Adrenal gland (tissue), 12 donors: ENCODE data around the gene ABI1. TPM values are rescaled to one million over a fixed set of nuclear protein-coding genes. Genes with fewer than 3 reads are reported as not detected.

Experiments used
- DNase-seq, 7 donors: peaks; one replicate each; pipeline ENCODE4 v3.0.0-alpha.2; 2019 to 2020
- H3K27ac ChIP-seq, 5 donors: fragments of 200-600 bp; sonication (generic) in 4 of 5; 1 replicate in 3 of 5; 2 replicates in 2 of 5; pipeline versions ENCODE4 v1.5.1 to v1.8.0; 2016 to 2020; ENCODE audit warnings: mild to moderate bottlenecking in 1 of 5
- H3K27me3 ChIP-seq: fragments of 200-600 bp; 2 replicates; pipeline ENCODE4 v1.8.0; 2021
- H3K36me3 ChIP-seq, 2 donors: fragments of 200-600 bp; replicated peaks in 1 of 2; 1 replicate in 1 of 2; 2 replicates in 1 of 2; pipeline versions ENCODE4 v1.5.1 to v1.8.0; 2018 to 2022
- H3K4me1 ChIP-seq, 2 donors: fragments of 200-600 bp; replicated peaks in 1 of 2; 1 replicate in 1 of 2; 2 replicates in 1 of 2; pipeline versions ENCODE4 v1.5.1 to v1.8.0; 2018 to 2021
- H3K4me3 ChIP-seq, 4 donors: fragments of 200-600 bp; sonication (generic) in 3 of 4; one replicate each; pipeline ENCODE4 v1.5.1; 2016 to 2018
- H3K9me3 ChIP-seq, 3 donors: fragments of 200-600 bp; sonication (generic) in 1 of 3; replicated peaks in 1 of 3; 1 replicate in 2 of 3; 2 replicates in 1 of 3; pipeline versions ENCODE4 v1.5.1 to v1.8.0; 2016 to 2021
- POLR2A ChIP-seq, 2 donors: fragments of 450-650 bp; IDR thresholded peaks; one replicate each; pipeline ENCODE4 v1.6.1; 2017; ENCODE audit warnings: antibody characterized with exemption in 2 of 2, mild to moderate bottlenecking in 2 of 2, moderate library complexity in 1 of 2
- WGBS, 4 donors: extraction: QIAGEN DNeasy Blood & Tissue Kit in 2 of 4; methylation state at CpG; one replicate each; pipeline versions ENCODE4 v1.1.5 to v1.1.7; 2013 to 2017; 5-methylcytosine and 5-hydroxymethylcytosine counted together
- intact Hi-C, 2 donors: fragments of 100-400 bp; cut with DNase I; formaldehyde crosslinking; loops; one replicate each; pipeline versions ENCODE4 v1.14.1 to v1.15.0; 2022 to 2023
- polyA plus RNA-seq, 3 donors: library from polyadenylated mRNA; stranded (reverse); fragments of 200-250 nt in 2 of 3; fragments of 350-450 nt in 1 of 3; fragmentation: Illumina TruSeq in 1 of 3; extraction: RNeasy Lipid Tissue Mini Kit (QIAGEN cat#74804) in 1 of 3; gene quantifications; one replicate each; pipeline ENCODE4 v1.2.3, GENCODE V29; 2013 to 2014
- total RNA-seq, 9 donors: library from RNA; depleted of rRNA in 4 of 9; stranded (reverse); fragments of >200 nt in 4 of 9; fragments of 120-200 nt in 1 of 9; fragmentation: NEBNext Ultra II Directional in 1 of 9; extraction: Animal tissue kit (Norgen Biotek cat#: 25700) in 1 of 9; gene quantifications; one replicate each; pipeline versions ENCODE4 v1.1.0 to v1.2.4, GENCODE V29; 2013 to 2023
- TF ChIP-seq, protein P1 (sequence below), 6 experiments: fragments of 450-650 bp in 4 of 6; fragments of 200-600 bp in 2 of 6; sonication (generic) in 1 of 6; IDR thresholded peaks; 1 replicate in 5 of 6; 2 replicates in 1 of 6; pipeline versions ENCODE4 v1.5.1 to v1.8.0; 2016 to 2021; ENCODE audit warnings: antibody characterized with exemption in 6 of 6, mild to moderate bottlenecking in 2 of 6, moderate library complexity in 1 of 6
- donor health status: healthy with polysubstance abuse.
- donor health status: Bipolar disorder and iron deficiency.
- donor health status: DM: yes; HTN: yes; CAD: no.
- donor health status: DM: no; HTN: no; CAD: no.
- donor health status: DM: no; HTN: no; CAD: no.
- donor health status: DM: yes; HTN: yes; CAD: no.

Gene ABI1
- total and polyA plus RNA-seq, 12 donors, result 13.3 to 38.9 (median 31.1) TPM

DNA sequence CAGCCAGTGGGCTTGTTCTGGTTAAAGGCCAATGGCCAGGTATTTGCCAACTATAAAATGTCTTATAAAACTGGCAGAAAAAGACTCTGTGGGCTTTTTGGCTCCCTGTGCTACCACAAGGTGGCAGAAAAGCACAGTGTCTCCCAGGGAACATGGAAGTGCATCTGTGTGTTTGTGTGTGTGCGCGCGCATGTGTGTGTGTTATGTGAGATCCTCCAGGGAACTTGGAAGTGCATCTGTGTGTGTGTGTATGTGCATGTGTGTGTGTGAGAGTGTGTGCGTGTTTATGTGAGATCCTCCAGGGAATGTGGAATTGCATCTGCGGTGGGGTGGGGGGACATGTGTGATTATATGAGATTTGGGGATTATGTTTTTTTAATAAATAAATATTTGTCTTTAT is 30.2 kb upstream of the ABI1 start:
- 38 to 70% (median 58%) methylated on average over 5 of the region's 5 CpGs for WGBS, 4 donors
- H3K4me3 ChIP-seq, result no peak overlapping the region
- H3K4me1 ChIP-seq, result no peaks in the 10 kb centered on the region
- no peaks in the 10 kb centered on the region for H3K9me3 ChIP-seq
- TF ChIP-seq POLR2A (IDR thresholded peaks at IDR 0.05), result no peak
- TF ChIP-seq, protein P1, sequence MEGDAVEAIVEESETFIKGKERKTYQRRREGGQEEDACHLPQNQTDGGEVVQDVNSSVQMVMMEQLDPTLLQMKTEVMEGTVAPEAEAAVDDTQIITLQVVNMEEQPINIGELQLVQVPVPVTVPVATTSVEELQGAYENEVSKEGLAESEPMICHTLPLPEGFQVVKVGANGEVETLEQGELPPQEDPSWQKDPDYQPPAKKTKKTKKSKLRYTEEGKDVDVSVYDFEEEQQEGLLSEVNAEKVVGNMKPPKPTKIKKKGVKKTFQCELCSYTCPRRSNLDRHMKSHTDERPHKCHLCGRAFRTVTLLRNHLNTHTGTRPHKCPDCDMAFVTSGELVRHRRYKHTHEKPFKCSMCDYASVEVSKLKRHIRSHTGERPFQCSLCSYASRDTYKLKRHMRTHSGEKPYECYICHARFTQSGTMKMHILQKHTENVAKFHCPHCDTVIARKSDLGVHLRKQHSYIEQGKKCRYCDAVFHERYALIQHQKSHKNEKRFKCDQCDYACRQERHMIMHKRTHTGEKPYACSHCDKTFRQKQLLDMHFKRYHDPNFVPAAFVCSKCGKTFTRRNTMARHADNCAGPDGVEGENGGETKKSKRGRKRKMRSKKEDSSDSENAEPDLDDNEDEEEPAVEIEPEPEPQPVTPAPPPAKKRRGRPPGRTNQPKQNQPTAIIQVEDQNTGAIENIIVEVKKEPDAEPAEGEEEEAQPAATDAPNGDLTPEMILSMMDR (IDR thresholded peaks at IDR 0.05), result peak; percentile 32 to 58 (median 46)
- intact Hi-C loops, result loop anchor here in 1 of 2 donors (5.0 kb wide), 1 partner anchor 466 kb away; no protein-coding TSS in a partner anchor
- no peaks in the 10 kb centered on the region for H3K36me3 ChIP-seq
- no peak overlapping the region for H3K27ac ChIP-seq
- no peaks in the 10 kb centered on the region for H3K27me3 ChIP-seq
- DNase-seq, result peak; percentile 32 to 72 (median 60)

DNA sequence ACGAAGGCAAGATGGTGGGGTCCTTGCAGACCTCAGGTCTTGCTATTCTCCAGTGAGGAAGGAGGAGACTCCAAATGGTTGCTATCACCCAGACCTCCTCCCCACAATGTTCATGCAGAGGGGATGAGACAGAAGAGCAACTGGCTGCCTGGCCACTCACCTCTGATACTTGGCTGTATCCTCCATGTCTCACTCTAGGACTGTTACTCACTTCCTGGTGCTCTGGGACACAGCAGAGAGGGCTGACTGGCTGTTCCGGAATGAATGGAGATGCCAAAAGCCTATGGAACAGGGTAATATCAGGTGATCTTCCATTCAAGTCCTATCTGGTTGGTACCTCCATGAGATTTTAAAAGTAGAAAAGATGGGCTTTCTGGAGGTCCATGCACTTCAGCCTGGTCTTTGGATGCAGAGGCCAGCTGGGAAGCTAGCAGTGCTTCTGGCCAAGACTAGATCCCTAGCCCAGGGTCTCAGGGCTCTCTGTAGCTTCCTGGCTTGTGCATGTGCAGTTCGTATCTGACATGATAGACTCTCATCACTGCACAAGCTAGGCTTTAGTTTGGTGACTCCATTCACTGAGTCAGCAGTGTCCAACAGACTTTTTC is 27.0 kb upstream of the ABI1 start:
- TF ChIP-seq, protein P1 (IDR thresholded peaks at IDR 0.05), result no peak
- no peak for TF ChIP-seq POLR2A (IDR thresholded peaks at IDR 0.05)
- Histone ChIP-seq H3K27ac (no peak overlapping the region), H3K9me3 (no peaks in the 10 kb centered on the region), H3K27me3 (peaks cover 3% of the 10 kb centered on the region), H3K36me3 (no peaks in the 10 kb centered on the region), H3K4me1 (no peaks in the 10 kb centered on the region), H3K4me3 (no peak overlapping the region)
- intact Hi-C loops, result loop anchor here in 1 of 2 donors (10.0 kb wide), 1 partner anchor 163 kb away; no protein-coding TSS in a partner anchor
- no peak for DNase-seq
- WGBS, 4 donors, result 52 to 83% (median 70%) methylated on average over 3 of the region's 3 CpGs

DNA sequence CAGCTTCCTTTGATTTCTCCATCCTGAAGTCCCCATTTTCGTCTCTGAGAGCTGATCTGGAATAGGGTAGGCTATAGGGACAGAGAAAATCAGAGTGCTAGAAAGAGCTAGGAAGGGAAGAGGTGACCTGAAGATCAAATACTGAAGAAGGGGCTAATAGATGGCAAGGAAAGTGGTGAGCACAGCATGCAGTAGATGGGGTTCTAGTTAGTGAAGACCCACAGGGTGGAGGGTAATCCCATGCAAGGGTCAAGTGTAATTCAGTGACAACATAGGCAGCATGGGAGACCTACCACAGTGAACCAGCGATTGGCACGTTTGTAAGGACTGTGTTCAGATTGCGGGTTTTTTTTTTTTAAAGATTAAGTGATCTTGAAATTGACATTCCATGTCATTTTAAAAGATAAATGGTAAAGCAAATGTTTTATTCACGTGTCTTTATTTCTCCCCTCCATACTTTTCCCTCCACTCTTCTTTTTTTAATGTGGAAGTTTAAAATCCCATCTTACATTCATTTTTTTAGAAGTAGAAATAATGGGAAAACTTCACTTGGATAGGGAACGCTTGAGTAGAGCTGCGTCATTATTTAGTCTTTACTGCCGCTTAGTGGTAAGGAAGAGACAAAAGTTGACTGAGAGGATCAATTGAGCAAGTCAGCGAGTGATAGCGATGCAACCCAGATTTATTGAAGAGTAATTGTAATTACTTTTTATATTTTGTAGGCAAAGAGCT is 21.0 kb upstream of the ABI1 start:
- no peaks in the 10 kb centered on the region for H3K9me3 ChIP-seq
- no peaks in the 10 kb centered on the region for H3K36me3 ChIP-seq
- no peak for TF ChIP-seq POLR2A (IDR thresholded peaks at IDR 0.05)
- TF ChIP-seq, protein P1 (IDR thresholded peaks at IDR 0.05), result peak; percentile 35 to 89 (median 78)
- peaks cover 9% of the 10 kb centered on the region for H3K27me3 ChIP-seq
- peak in 1 of 7 donors; percentile 8 for DNase-seq
- no peaks in the 10 kb centered on the region for H3K4me1 ChIP-seq
- WGBS, 4 donors, result 12 to 14% (median 13%) methylated on average over 10 of the region's 10 CpGs
- intact Hi-C loops, result loop anchor here (2.0 to 10.0 kb wide), 2 partner anchors 155 to 157 kb away; no protein-coding TSS in a partner anchor
- H3K4me3 ChIP-seq, result no peak overlapping the region
- H3K27ac ChIP-seq, result no peak overlapping the region

DNA sequence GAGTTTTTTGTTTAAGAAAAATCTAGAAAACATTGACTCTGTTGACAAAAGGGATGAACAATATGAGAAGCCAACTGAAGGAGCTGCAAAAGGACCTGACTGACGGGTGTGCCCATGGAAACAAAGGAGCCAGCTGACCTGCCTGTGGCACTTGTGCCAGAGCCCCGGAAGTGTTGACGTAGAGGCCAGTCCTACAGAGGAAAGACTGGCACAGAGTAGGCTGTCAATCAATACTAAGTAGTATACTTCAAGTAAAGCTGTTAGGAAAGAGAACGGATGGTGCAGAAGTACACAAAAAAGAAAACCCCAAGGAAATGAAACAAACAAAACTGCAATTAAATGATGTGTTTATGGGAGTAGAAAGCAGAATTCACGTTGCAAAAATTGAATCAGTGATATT is 19.0 kb upstream of the ABI1 start:
- no peak for DNase-seq
- intact Hi-C loops, result loop anchor here in 1 of 2 donors (10.0 kb wide), 1 partner anchor 155 kb away; no protein-coding TSS in a partner anchor
- Histone ChIP-seq H3K4me1 (no peaks in the 10 kb centered on the region), H3K4me3 (no peak overlapping the region), H3K36me3 (no peaks in the 10 kb centered on the region), H3K9me3 (no peaks in the 10 kb centered on the region), H3K27me3 (peaks cover 9% of the 10 kb centered on the region), H3K27ac (no peak overlapping the region)
- no peak for TF ChIP-seq POLR2A (IDR thresholded peaks at IDR 0.05)
- TF ChIP-seq, protein P1 (IDR thresholded peaks at IDR 0.05), result no peak
- WGBS, 4 donors, result 53 to 63% (median 54%) methylated on average over 5 of the region's 5 CpGs
